Natural killer cell (primary cell): Measurements from ENCODE around the gene ELK1. TPM values are rescaled to one million over a fixed set of nuclear protein-coding genes. Genes with fewer than 3 reads are reported as not detected.

ENCODE experiments used
- ATAC-seq, 3 donors: fragments of 150-1000 bp in 2 of 3; fragments of 200-7000 bp in 1 of 3; cut with Tn5 transposase; 1 replicate in 1 of 3; 2 replicates in 2 of 3; pipeline ENCODE4 v1.10.0; 2021; ENCODE audit warnings: mild to moderate bottlenecking in 2 of 3, moderate library complexity in 2 of 3
- DNase-seq, 2 donors: peaks; one replicate each; pipeline versions ENCODE4 v3.0.0 to v3.0.0-alpha.2; 2013 to 2021; ENCODE audit warnings: mixed read lengths in 1 of 2
- H3K27ac ChIP-seq: one replicate; pipeline ENCODE4 v1.5.1; 2013; ENCODE audit warnings: mild to moderate bottlenecking, low read length
- H3K27me3 ChIP-seq: one replicate; pipeline ENCODE4 v1.6.1; 2013; ENCODE audit warnings: low read length; ENCODE audit not compliant: control insufficient read depth, insufficient read depth
- H3K36me3 ChIP-seq: one replicate; pipeline ENCODE4 v1.6.1; 2013; ENCODE audit warnings: low read length; ENCODE audit not compliant: control insufficient read depth, insufficient read depth
- H3K4me1 ChIP-seq: one replicate; pipeline ENCODE4 v1.6.1; 2013; ENCODE audit warnings: low read length; ENCODE audit not compliant: control insufficient read depth, insufficient read depth
- H3K4me3 ChIP-seq: one replicate; pipeline ENCODE4 v1.5.1; 2013; ENCODE audit warnings: low read length
- H3K9me3 ChIP-seq: one replicate; pipeline ENCODE4 v1.6.1; 2013; ENCODE audit warnings: low read length; ENCODE audit not compliant: control insufficient read depth, insufficient read depth
- H3K27ac Mint-ChIP-seq, 2 donors: one replicate each; pipeline ENCODE4 v1.8.0; 2022; ENCODE audit warnings: mild to moderate bottlenecking in 2 of 2, mixed read lengths in 2 of 2, moderate library complexity in 1 of 2
- H3K27me3 Mint-ChIP-seq, 2 donors: one replicate each; pipeline ENCODE4 v1.8.0; 2022; ENCODE audit warnings: low read depth in 2 of 2, mixed read lengths in 2 of 2
- H3K36me3 Mint-ChIP-seq: one replicate; pipeline ENCODE4 v1.8.0; 2022; ENCODE audit warnings: mixed read lengths
- H3K4me1 Mint-ChIP-seq, 2 donors: one replicate each; pipeline ENCODE4 v1.8.0; 2022; ENCODE audit warnings: mixed read lengths in 2 of 2
- H3K4me3 Mint-ChIP-seq: one replicate; pipeline ENCODE4 v1.8.0; 2022; ENCODE audit warnings: mild to moderate bottlenecking, moderate library complexity, mixed read lengths
- H3K9me3 Mint-ChIP-seq, 2 donors: one replicate each; pipeline ENCODE4 v1.8.0; 2022; ENCODE audit warnings: mixed read lengths in 2 of 2
- WGBS: methylation state at CpG from one replicate; pipeline ENCODE4 v1.1.7; 2013; ENCODE audit warnings: missing lambda C conversion rate; ENCODE audit not compliant: insufficient coverage; 5-methylcytosine and 5-hydroxymethylcytosine counted together
- intact Hi-C: fragments of 100-400 bp; cut with micrococcal nuclease; formaldehyde crosslinking; loops from one replicate; pipeline ENCODE4 v1.14.2; 2022
- total RNA-seq, 4 donors: library from RNA; stranded (reverse); fragments of 120-200 nt in 1 of 4; gene quantifications; one replicate each; pipeline versions ENCODE4 v1.2.3 to v1.2.4, GENCODE V29; 2013 to 2022
- TF ChIP-seq, protein P1 (sequence below): fragments of 200-600 bp; IDR thresholded peaks from one replicate; pipeline ENCODE4 v1.8.0; 2022; ENCODE audit warnings: antibody characterized with exemption

Gene ELK1
- total RNA-seq, 3 donors from 2014 or later (not counting 1 experiment from before 2014, with no cell fraction given), result 14.1 to 15.2 (median 14.8) TPM

GRCh38 chrX:47595716-47596251, 54.6 kb downstream of the ELK1 start:
- peaks cover 19% of the 10 kb centered on the region for H3K36me3 Mint-ChIP-seq
- H3K27ac ChIP-seq, result no peak overlapping the region
- no peaks in the 10 kb centered on the region for H3K27me3 ChIP-seq
- H3K9me3 ChIP-seq, result peaks cover 4% of the 10 kb centered on the region
- DNase-seq (no peak), ATAC-seq (no peak)
- H3K4me3 Mint-ChIP-seq, result no peak overlapping the region
- H3K4me1 ChIP-seq, result no peaks in the 10 kb centered on the region
- intact Hi-C loops, result no loop called here
- TF ChIP-seq, protein P1, sequence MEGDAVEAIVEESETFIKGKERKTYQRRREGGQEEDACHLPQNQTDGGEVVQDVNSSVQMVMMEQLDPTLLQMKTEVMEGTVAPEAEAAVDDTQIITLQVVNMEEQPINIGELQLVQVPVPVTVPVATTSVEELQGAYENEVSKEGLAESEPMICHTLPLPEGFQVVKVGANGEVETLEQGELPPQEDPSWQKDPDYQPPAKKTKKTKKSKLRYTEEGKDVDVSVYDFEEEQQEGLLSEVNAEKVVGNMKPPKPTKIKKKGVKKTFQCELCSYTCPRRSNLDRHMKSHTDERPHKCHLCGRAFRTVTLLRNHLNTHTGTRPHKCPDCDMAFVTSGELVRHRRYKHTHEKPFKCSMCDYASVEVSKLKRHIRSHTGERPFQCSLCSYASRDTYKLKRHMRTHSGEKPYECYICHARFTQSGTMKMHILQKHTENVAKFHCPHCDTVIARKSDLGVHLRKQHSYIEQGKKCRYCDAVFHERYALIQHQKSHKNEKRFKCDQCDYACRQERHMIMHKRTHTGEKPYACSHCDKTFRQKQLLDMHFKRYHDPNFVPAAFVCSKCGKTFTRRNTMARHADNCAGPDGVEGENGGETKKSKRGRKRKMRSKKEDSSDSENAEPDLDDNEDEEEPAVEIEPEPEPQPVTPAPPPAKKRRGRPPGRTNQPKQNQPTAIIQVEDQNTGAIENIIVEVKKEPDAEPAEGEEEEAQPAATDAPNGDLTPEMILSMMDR, result no peak
- H3K27me3 Mint-ChIP-seq, result peaks cover 3 to 15% of the 10 kb centered on the region in 2 donors
- H3K4me3 ChIP-seq, result no peak overlapping the region
- peaks cover 3 to 4% of the 10 kb centered on the region in 2 donors for H3K9me3 Mint-ChIP-seq
- H3K27ac Mint-ChIP-seq, result no peak overlapping the region
- H3K4me1 Mint-ChIP-seq, result peaks cover 8 to 9% of the 10 kb centered on the region in 2 donors
- WGBS, result 67% methylated on average over 1 of the region's 1 CpG
- H3K36me3 ChIP-seq, result no peaks in the 10 kb centered on the region

GRCh38 chrX:47593522-47593921, 56.8 kb downstream of the ELK1 start:
- 100% methylated on average over 1 of the region's 4 CpGs for WGBS
- ATAC-seq (no peak), DNase-seq (no peak)
- peaks cover 3 to 4% of the 10 kb centered on the region in 2 donors for H3K9me3 Mint-ChIP-seq
- H3K4me1 Mint-ChIP-seq, result peaks cover 8 to 9% of the 10 kb centered on the region in 2 donors
- Histone ChIP-seq H3K27ac (no peak overlapping the region), H3K36me3 (no peaks in the 10 kb centered on the region), H3K4me1 (no peaks in the 10 kb centered on the region), H3K27me3 (no peaks in the 10 kb centered on the region), H3K4me3 (no peak overlapping the region), H3K9me3 (peaks cover 4% of the 10 kb centered on the region)
- no peaks in the 10 kb centered on the region for H3K27me3 Mint-ChIP-seq
- H3K4me3 Mint-ChIP-seq, result no peak overlapping the region
- peaks cover 6% of the 10 kb centered on the region for H3K36me3 Mint-ChIP-seq
- no peak overlapping the region for H3K27ac Mint-ChIP-seq
- TF ChIP-seq, protein P1, result no peak
- intact Hi-C loops, result no loop called here

DNA sequence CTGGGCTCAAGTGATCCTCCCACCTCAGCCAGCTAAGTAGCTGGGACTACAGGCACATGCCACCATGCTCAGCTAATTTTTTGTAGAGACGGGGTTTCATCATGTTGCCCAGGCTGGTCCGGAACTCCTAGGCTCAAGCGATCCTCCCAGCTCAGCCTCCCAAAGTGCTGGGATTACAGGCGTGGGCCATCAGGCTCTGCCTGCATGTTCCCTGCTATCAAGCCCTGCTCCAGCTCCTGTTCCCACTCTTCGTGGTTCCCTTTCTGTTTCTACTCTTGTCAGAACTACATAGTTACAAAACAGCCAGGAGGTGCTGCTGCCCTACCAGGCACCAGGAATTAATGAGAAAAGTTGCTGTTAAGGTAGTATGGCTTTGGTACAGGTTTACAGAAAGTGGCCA, 59.4 kb downstream of the ELK1 start:
- H3K27ac ChIP-seq, result no peak overlapping the region
- Mint-ChIP-seq H3K4me1 (peaks cover 4% of the 10 kb centered on the region in 2 donors), H3K27me3 (no peaks in the 10 kb centered on the region), H3K36me3 (no peaks in the 10 kb centered on the region), H3K9me3 (no peaks in the 10 kb centered on the region), H3K27ac (no peak overlapping the region), H3K4me3 (no peak overlapping the region)
- WGBS, result 89% methylated on average over 5 of the region's 5 CpGs
- intact Hi-C loops, result no loop called here
- TF ChIP-seq, protein P1, result no peak
- H3K9me3 ChIP-seq, result no peaks in the 10 kb centered on the region
- H3K4me1 ChIP-seq, result no peaks in the 10 kb centered on the region
- H3K4me3 ChIP-seq, result no peak overlapping the region
- no peaks in the 10 kb centered on the region for H3K36me3 ChIP-seq
- ATAC-seq, result no peak
- no peaks in the 10 kb centered on the region for H3K27me3 ChIP-seq
- DNase-seq, result no peak
